HCT116 (cell line): ENCODE results near the gene HNRNPAB. TPM values are rescaled to one million over a fixed set of nuclear protein-coding genes. Genes with fewer than 3 reads are reported as not detected.

Experiments used
- ATAC-seq: fragments of 200-7000 bp; cut with Tn5 transposase; 2 replicates; pipeline ENCODE4 v1.9.1; 2020; ENCODE audit warnings: mild to moderate bottlenecking, moderate library complexity
- BruUV-seq: library from RNA; stranded (reverse); fragments of 400-500 nt; replicated peaks from 2 replicates; lab custom pipeline; 2021; lab: Mats Ljungman, UMichigan
- CTCF ChIA-PET: fragments of 300-600 bp; sonication (Branson Sonifier 250); formaldehyde crosslinking; loops from one replicate; lab custom pipeline; 2021; ENCODE audit warnings: antibody characterized with exemption; lab: Charles Lee
- POLR2A ChIA-PET: fragments of 300-600, 350-600 bp; sonication (Branson Sonifier 250); formaldehyde crosslinking; loops from one replicate; lab custom pipeline; 2021; ENCODE audit warnings: antibody characterized with exemption; lab: Charles Lee
- RAD21 ChIA-PET, 2 experiments: fragments of 300-600 bp; sonication (Branson Sonifier 250); formaldehyde crosslinking; loops; one replicate each; lab custom pipeline; 2023; ENCODE audit warnings: low total read pairs in 2 of 2; ENCODE audit not compliant: uncharacterized antibody in 2 of 2, unreplicated experiment in 2 of 2, low non-redundant PET in 1 of 2; lab: Charles Lee
- DNase-seq: peaks from one replicate; pipeline ENCODE4 v3.0.0-alpha.2; 2010; ENCODE audit warnings: low read depth, low spot score
- H2AFZ ChIP-seq: fragments of 200-600 bp; shearing (Covaris generic), sonication (generic); 2 replicates; pipeline ENCODE4 v1.6.1; 2017; ENCODE audit warnings: low read depth, mixed run types, mixed read lengths, antibody characterized with exemption, low read length; ENCODE audit not compliant: poor library complexity, severe bottlenecking
- H3K27ac ChIP-seq: 2 replicates; pipeline ENCODE4 v1.5.1; 2012; ENCODE audit warnings: low read depth, low read length
- H3K27me3 ChIP-seq: fragments of 200-600 bp; sonication (generic); 2 replicates; pipeline ENCODE4 v1.6.1; 2016; ENCODE audit warnings: mixed run types, low read length, mixed read lengths; ENCODE audit not compliant: insufficient read depth
- H3K36me3 ChIP-seq, 2 experiments: fragments of 200-500 bp in 1 of 2; fragments of 200-600 bp in 1 of 2; sonication (Bioruptor generic) in 1 of 2; sonication (generic) in 1 of 2; 2 replicates each; pipeline versions ENCODE4 v1.5.1 to v1.6.1; 2014 to 2016; ENCODE audit warnings: low read length in 2 of 2, inconsistent platforms in 1 of 2, mixed read lengths in 1 of 2, mixed run types in 1 of 2; ENCODE audit not compliant: insufficient read depth in 2 of 2, control insufficient read depth in 1 of 2
- H3K4me1 ChIP-seq, 2 experiments: fragments of 200-600 bp in 1 of 2; sonication (generic) in 1 of 2; 2 replicates each; pipeline versions ENCODE4 v1.5.1 to v1.6.1; 2012 to 2017; ENCODE audit warnings: low read length in 2 of 2, inconsistent platforms in 1 of 2, mild to moderate bottlenecking in 1 of 2, mixed read lengths in 1 of 2, mixed run types in 1 of 2, moderate library complexity in 1 of 2; ENCODE audit not compliant: insufficient read depth in 2 of 2, control insufficient read depth in 1 of 2
- H3K4me2 ChIP-seq: fragments of 200-600 bp; sonication (generic); 2 replicates; pipeline ENCODE4 v1.6.1; 2017; ENCODE audit warnings: mixed run types, low read length, mixed read lengths
- H3K4me3 ChIP-seq, 2 experiments: fragments of 200-600 bp in 1 of 2; sonication (generic) in 1 of 2; replicated peaks in 1 of 2; 2 replicates each; pipeline ENCODE4 v1.5.1; 2011 to 2016; ENCODE audit warnings: low read length in 2 of 2, control low read depth in 1 of 2, low read depth in 1 of 2, mild to moderate bottlenecking in 1 of 2, mixed read lengths in 1 of 2, mixed run types in 1 of 2
- H3K79me2 ChIP-seq: fragments of 200-600 bp; sonication (generic); 2 replicates; pipeline ENCODE4 v1.6.1; 2017; ENCODE audit warnings: mild to moderate bottlenecking, mixed run types, low read length, moderate library complexity, mixed read lengths; ENCODE audit not compliant: insufficient read depth
- H3K9ac ChIP-seq: fragments of 200-600 bp; sonication (generic); 2 replicates; pipeline ENCODE4 v1.6.1; 2016; ENCODE audit warnings: low read length, mixed read lengths
- H3K9me2 ChIP-seq: fragments of 200-600 bp; sonication (generic), shearing (Covaris generic); 2 replicates; pipeline ENCODE4 v1.6.1; 2017; ENCODE audit warnings: mixed run types, mild to moderate bottlenecking, moderate library complexity; ENCODE audit not compliant: insufficient read depth
- H3K9me3 ChIP-seq, 2 experiments: fragments of 200-500 bp in 1 of 2; fragments of 200-600 bp in 1 of 2; sonication (Bioruptor generic) in 1 of 2; sonication (generic) in 1 of 2; 2 replicates each; pipeline ENCODE4 v1.6.1; 2014 to 2017; ENCODE audit warnings: low read length in 2 of 2, mixed read lengths in 2 of 2, inconsistent platforms in 1 of 2, low read depth in 1 of 2, mild to moderate bottlenecking in 1 of 2, mixed run types in 1 of 2, moderate library complexity in 1 of 2; ENCODE audit not compliant: control insufficient read depth in 1 of 2, insufficient read depth in 1 of 2
- H4K20me1 ChIP-seq: fragments of 200-600 bp; sonication (generic), shearing (Covaris generic); 2 replicates; pipeline ENCODE4 v1.6.1; 2017; ENCODE audit warnings: mixed run types, mild to moderate bottlenecking, moderate library complexity; ENCODE audit not compliant: insufficient read depth
- CTCF ChIP-seq, 3 experiments: fragments of 200-600 bp in 1 of 3; sonication (generic) in 1 of 3; IDR thresholded peaks in 2 of 3; conservative IDR thresholded peaks in 1 of 3; 2 replicates each; pipeline ENCODE4 v1.5.1; 2012 to 2017; ENCODE audit warnings: low read depth in 2 of 3, low read length in 2 of 3, antibody characterized with exemption in 1 of 3, borderline replicate concordance in 1 of 3, control low read depth in 1 of 3, mild to moderate bottlenecking in 1 of 3, mixed read lengths in 1 of 3, mixed run types in 1 of 3, moderate library complexity in 1 of 3; ENCODE audit not compliant: insufficient read depth in 1 of 3
- EGR1 ChIP-seq: IDR thresholded peaks from 2 replicates; pipeline ENCODE4 v1.6.1; 2012; ENCODE audit warnings: low read depth
- ELF1 ChIP-seq: IDR thresholded peaks from 2 replicates; pipeline ENCODE4 v1.6.1; 2012; ENCODE audit warnings: low read depth, borderline replicate concordance
- EZH2phosphoT487 ChIP-seq: fragments of 200-600 bp; IDR thresholded peaks from 2 replicates; pipeline ENCODE4 v1.6.1; 2018; ENCODE audit warnings: antibody characterized with exemption, borderline replicate concordance
- FOSL1 ChIP-seq: IDR thresholded peaks from 2 replicates; pipeline ENCODE4 v1.6.1; 2012; ENCODE audit warnings: low read depth
- JUND ChIP-seq: IDR thresholded peaks from 2 replicates; pipeline ENCODE4 v1.6.1; 2012
- SP1 ChIP-seq: IDR thresholded peaks from 2 replicates; pipeline ENCODE4 v1.6.1; 2012; ENCODE audit warnings: low read depth
- SRF ChIP-seq: IDR thresholded peaks from 2 replicates; pipeline ENCODE4 v1.6.1; 2012; ENCODE audit warnings: low read depth
- ZBTB33 ChIP-seq: IDR thresholded peaks from 2 replicates; pipeline ENCODE4 v1.6.1; 2011; ENCODE audit warnings: mild to moderate bottlenecking, low read length, moderate library complexity; ENCODE audit not compliant: insufficient replicate concordance; ENCODE audit errors: extremely low read depth
- ZFX ChIP-seq: fragments of 450-650 bp; IDR thresholded peaks from 2 replicates; pipeline ENCODE4 v1.6.1; 2017
- ZNF274 ChIP-seq: fragments of 200-500 bp; sonication (Bioruptor generic); IDR thresholded peaks from 2 replicates; pipeline ENCODE4 v1.6.1; 2014; ENCODE audit warnings: mild to moderate bottlenecking, low read depth, low read length, inconsistent platforms
- intact Hi-C: fragments of 100-400 bp; cut with micrococcal nuclease; formaldehyde crosslinking; loops from 2 replicates; pipeline ENCODE4 v1.10.0; 2022
- total RNA-seq: library from RNA; stranded (reverse); gene quantifications from one replicate; pipeline ENCODE4 v1.2.1, GENCODE V29; 2021; ENCODE audit not compliant: unreplicated experiment
- TF ChIP-seq, protein P1 (sequence below): IDR thresholded peaks from 2 replicates; pipeline ENCODE4 v1.6.1; 2012; ENCODE audit warnings: low read depth
- TF ChIP-seq, protein P2 (sequence below): IDR thresholded peaks from 2 replicates; pipeline ENCODE4 v1.6.1; 2012
- TF ChIP-seq, protein P3 (sequence below): IDR thresholded peaks from 2 replicates; pipeline ENCODE4 v1.6.1; 2012

The HNRNPAB gene
- total RNA-seq, 1 experiment from 2014 or later: 273 TPM

- intact Hi-C loops: no loop called here
- no peak for DNase-seq
These were observed 44.4 kb downstream of the HNRNPAB start for GRCh38 chr5:178248750-178249149.

More at GRCh38 chr5:178248750-178249149, 44.4 kb downstream of the HNRNPAB start:
- no TSS peak for BruUV-seq
- no peaks in the 10 kb centered on the region for H3K9me3 ChIP-seq
- ChIA-PET RAD21 (no interaction called here), CTCF (no interaction called here), POLR2A (no interaction called here)
- no peak overlapping the region for H3K4me3 ChIP-seq
- H3K27ac ChIP-seq: no peak overlapping the region
- no peaks in the 10 kb centered on the region for H3K4me1 ChIP-seq
- no peaks in the 10 kb centered on the region for H3K79me2 ChIP-seq
- no peaks in the 10 kb centered on the region for H4K20me1 ChIP-seq
- no peak for ATAC-seq
- H2AFZ ChIP-seq: no peak overlapping the region
- H3K9ac ChIP-seq: no peak overlapping the region
- no peaks in the 10 kb centered on the region for H3K36me3 ChIP-seq
- no peaks in the 10 kb centered on the region for H3K9me2 ChIP-seq
- TF ChIP-seq, protein P1, sequence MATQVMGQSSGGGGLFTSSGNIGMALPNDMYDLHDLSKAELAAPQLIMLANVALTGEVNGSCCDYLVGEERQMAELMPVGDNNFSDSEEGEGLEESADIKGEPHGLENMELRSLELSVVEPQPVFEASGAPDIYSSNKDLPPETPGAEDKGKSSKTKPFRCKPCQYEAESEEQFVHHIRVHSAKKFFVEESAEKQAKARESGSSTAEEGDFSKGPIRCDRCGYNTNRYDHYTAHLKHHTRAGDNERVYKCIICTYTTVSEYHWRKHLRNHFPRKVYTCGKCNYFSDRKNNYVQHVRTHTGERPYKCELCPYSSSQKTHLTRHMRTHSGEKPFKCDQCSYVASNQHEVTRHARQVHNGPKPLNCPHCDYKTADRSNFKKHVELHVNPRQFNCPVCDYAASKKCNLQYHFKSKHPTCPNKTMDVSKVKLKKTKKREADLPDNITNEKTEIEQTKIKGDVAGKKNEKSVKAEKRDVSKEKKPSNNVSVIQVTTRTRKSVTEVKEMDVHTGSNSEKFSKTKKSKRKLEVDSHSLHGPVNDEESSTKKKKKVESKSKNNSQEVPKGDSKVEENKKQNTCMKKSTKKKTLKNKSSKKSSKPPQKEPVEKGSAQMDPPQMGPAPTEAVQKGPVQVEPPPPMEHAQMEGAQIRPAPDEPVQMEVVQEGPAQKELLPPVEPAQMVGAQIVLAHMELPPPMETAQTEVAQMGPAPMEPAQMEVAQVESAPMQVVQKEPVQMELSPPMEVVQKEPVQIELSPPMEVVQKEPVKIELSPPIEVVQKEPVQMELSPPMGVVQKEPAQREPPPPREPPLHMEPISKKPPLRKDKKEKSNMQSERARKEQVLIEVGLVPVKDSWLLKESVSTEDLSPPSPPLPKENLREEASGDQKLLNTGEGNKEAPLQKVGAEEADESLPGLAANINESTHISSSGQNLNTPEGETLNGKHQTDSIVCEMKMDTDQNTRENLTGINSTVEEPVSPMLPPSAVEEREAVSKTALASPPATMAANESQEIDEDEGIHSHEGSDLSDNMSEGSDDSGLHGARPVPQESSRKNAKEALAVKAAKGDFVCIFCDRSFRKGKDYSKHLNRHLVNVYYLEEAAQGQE: no peak
- TF ChIP-seq FOSL1 (no peak), ZBTB33 (no peak), ZNF274 (no peak), CTCF (IDR thresholded peaks at IDR 0.05 in 2 of 3, conservative IDR thresholded peaks at IDR 0.05 in 1 of 3; ENCODE audit: borderline replicate concordance in 1 of 3, insufficient read depth in 1 of 3, low read depth in 2 of 3, low read length in 2 of 3) (no peak), EZH2phosphoT487 (no peak), ZFX (no peak), EGR1 (no peak), ELF1 (no peak), SP1 (no peak), JUND (no peak), SRF (no peak)
- TF ChIP-seq, protein P2, sequence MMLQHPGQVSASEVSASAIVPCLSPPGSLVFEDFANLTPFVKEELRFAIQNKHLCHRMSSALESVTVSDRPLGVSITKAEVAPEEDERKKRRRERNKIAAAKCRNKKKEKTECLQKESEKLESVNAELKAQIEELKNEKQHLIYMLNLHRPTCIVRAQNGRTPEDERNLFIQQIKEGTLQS: no peak
- TF ChIP-seq, protein P3, sequence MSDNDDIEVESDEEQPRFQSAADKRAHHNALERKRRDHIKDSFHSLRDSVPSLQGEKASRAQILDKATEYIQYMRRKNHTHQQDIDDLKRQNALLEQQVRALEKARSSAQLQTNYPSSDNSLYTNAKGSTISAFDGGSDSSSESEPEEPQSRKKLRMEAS: no peak
- H3K27me3 ChIP-seq: no peaks in the 10 kb centered on the region
- no peak overlapping the region for H3K4me2 ChIP-seq
